GM23248 (cell line): ENCODE data around the gene SYNE1. TPM values are rescaled to one million over a fixed set of nuclear protein-coding genes. Genes with fewer than 3 reads are reported as not detected.
"Not testable (repeated sequence)": the region's sequence is repeated elsewhere in the genome, so short reads cannot be mapped to it uniquely, and the experiment has no call there.

Experiments
- DNase-seq: peaks from one replicate; pipeline ENCODE4 v3.0.0-alpha.2; 2015
- H2AFZ ChIP-seq: fragments of 200-600 bp; sonication (generic); 2 replicates; pipeline ENCODE4 v1.6.1; 2016; ENCODE audit warnings: antibody characterized with exemption
- H3F3A ChIP-seq: fragments of 200-600 bp; sonication (generic); 2 replicates; pipeline ENCODE4 v1.6.1; 2016; ENCODE audit warnings: mild to moderate bottlenecking, antibody characterized with exemption, mixed run types; ENCODE audit not compliant: insufficient read depth
- H3K27ac ChIP-seq: fragments of 200-600 bp; sonication (generic); 2 replicates; pipeline ENCODE4 v1.5.1; 2016; ENCODE audit warnings: mild to moderate bottlenecking
- H3K27me3 ChIP-seq: fragments of 200-600 bp; sonication (generic); replicated peaks from 2 replicates; pipeline ENCODE4 v1.6.1; 2016; ENCODE audit warnings: mild to moderate bottlenecking; ENCODE audit not compliant: insufficient read depth
- H3K36me3 ChIP-seq: fragments of 200-600 bp; sonication (generic); 2 replicates; pipeline ENCODE4 v1.6.1; 2016; ENCODE audit warnings: low read depth, mild to moderate bottlenecking
- H3K4me1 ChIP-seq: fragments of 200-600 bp; sonication (generic); 2 replicates; pipeline ENCODE4 v1.6.1; 2016; ENCODE audit warnings: mild to moderate bottlenecking; ENCODE audit not compliant: insufficient read depth
- H3K4me2 ChIP-seq: fragments of 200-600 bp; sonication (generic); one replicate; pipeline ENCODE4 v1.6.1; 2016; ENCODE audit warnings: mild to moderate bottlenecking; ENCODE audit not compliant: unreplicated experiment
- H3K4me3 ChIP-seq: fragments of 200-600 bp; sonication (generic); 2 replicates; pipeline ENCODE4 v1.5.1; 2016; ENCODE audit warnings: mild to moderate bottlenecking
- H3K79me2 ChIP-seq: fragments of 200-600 bp; sonication (generic); 2 replicates; pipeline ENCODE4 v1.6.1; 2016; ENCODE audit warnings: mild to moderate bottlenecking; ENCODE audit not compliant: insufficient read depth
- H3K9ac ChIP-seq: fragments of 200-600 bp; sonication (generic); 2 replicates; pipeline ENCODE4 v1.6.1; 2016; ENCODE audit warnings: mild to moderate bottlenecking
- H3K9me2 ChIP-seq: fragments of 200-600 bp; sonication (generic); 2 replicates; pipeline ENCODE4 v1.6.1; 2016; ENCODE audit warnings: mixed run types, mild to moderate bottlenecking, moderate library complexity; ENCODE audit not compliant: insufficient read depth
- H3K9me3 ChIP-seq: fragments of 200-600 bp; sonication (generic); one replicate; pipeline ENCODE4 v1.6.1; 2017; ENCODE audit warnings: low read depth
- H4K20me1 ChIP-seq: fragments of 200-600 bp; sonication (generic); 2 replicates; pipeline ENCODE4 v1.6.0; 2016; ENCODE audit not compliant: insufficient read depth
- EZH2 ChIP-seq: fragments of 200-600 bp; sonication (generic); IDR thresholded peaks from 2 replicates; pipeline ENCODE4 v1.6.1; 2018; ENCODE audit warnings: antibody characterized with exemption, mild to moderate bottlenecking; ENCODE audit not compliant: insufficient read depth, poor library complexity, severe bottlenecking
- EZH2phosphoT487 ChIP-seq: fragments of 200-600 bp; sonication (generic); IDR thresholded peaks from 2 replicates; pipeline ENCODE4 v1.6.1; 2018; ENCODE audit warnings: antibody characterized with exemption, moderate library complexity, mild to moderate bottlenecking, low read depth; ENCODE audit not compliant: insufficient read depth
- WGBS, 2 experiments: methylation state at CpG; one replicate each; pipeline ENCODE4 v1.1.6; 2015 to 2017; ENCODE audit warnings: low lambda C conversion rate in 2 of 2, low coverage in 1 of 2; ENCODE audit errors: missing lambda C conversion rate in 2 of 2; 5-methylcytosine and 5-hydroxymethylcytosine counted together
- in situ Hi-C: fragments of 300-500 bp; cut with MboI; formaldehyde crosslinking; loops from 2 replicates; pipeline ENCODE4 v1.15.0; 2020
- polyA plus RNA-seq: library from polyadenylated mRNA; unstranded; fragments of >200 nt; fragmentation: Nextera tagmentation; extraction: Ambion mirVana; gene quantifications from 2 replicates; pipeline ENCODE4 v1.2.1, GENCODE V29; 2016
- total RNA-seq: library from RNA; depleted of rRNA; stranded (reverse); fragments of >200 nt; shearing (Covaris generic); gene quantifications from 2 replicates; pipeline ENCODE4 v1.2.3, GENCODE V29; 2014

The SYNE1 gene
- total and polyA plus RNA-seq, 2 experiments from 2014 or later = 29.2 to 95.4 TPM

DNA sequence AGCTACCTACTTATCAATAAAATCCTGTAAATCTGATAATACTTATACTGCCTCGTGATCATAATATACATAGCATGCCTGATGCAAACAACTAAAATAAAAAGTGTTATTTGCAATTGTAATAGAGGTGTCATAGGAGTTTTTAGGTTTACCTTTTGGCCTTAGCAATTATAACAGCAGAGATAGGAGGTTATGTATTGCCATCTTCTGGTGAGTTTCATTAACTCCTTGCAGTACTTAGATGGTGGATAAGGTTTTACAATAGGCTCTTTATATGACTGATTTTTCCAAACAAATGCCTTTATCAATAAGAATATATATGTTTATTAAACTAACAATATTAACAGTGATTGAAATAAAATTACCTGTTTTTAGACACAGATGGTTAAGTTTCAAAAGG lies 32.7 kb upstream of the SYNE1 start:
- no peaks in the 10 kb centered on the region for H3K36me3 ChIP-seq
- peaks cover 6% of the 10 kb centered on the region; the same call in 1 of the 2 replicates for H3F3A ChIP-seq
- no peak overlapping the region for H3K9ac ChIP-seq
- H3K9me2 ChIP-seq = no peaks in the 10 kb centered on the region
- H3K4me1 ChIP-seq = peaks cover 18% of the 10 kb centered on the region
- WGBS, 2 experiments = 0 to 4% methylated on average over 1 of the region's 1 CpG
- TF ChIP-seq EZH2phosphoT487 (no peak), EZH2 (no peak)
- no peak overlapping the region for H3K4me2 ChIP-seq
- no peak overlapping the region for H3K4me3 ChIP-seq
- peak; percentile 54 for DNase-seq
- H2AFZ ChIP-seq = peak overlapping the region; percentile 22; the same call in 1 of the 2 replicates
- H3K9me3 ChIP-seq = no peaks in the 10 kb centered on the region
- H4K20me1 ChIP-seq = no peaks in the 10 kb centered on the region
- no peak overlapping the region for H3K27ac ChIP-seq
- in situ Hi-C loops = no loop called here
- H3K79me2 ChIP-seq = no peaks in the 10 kb centered on the region
- no peaks in the 10 kb centered on the region for H3K27me3 ChIP-seq

DNA sequence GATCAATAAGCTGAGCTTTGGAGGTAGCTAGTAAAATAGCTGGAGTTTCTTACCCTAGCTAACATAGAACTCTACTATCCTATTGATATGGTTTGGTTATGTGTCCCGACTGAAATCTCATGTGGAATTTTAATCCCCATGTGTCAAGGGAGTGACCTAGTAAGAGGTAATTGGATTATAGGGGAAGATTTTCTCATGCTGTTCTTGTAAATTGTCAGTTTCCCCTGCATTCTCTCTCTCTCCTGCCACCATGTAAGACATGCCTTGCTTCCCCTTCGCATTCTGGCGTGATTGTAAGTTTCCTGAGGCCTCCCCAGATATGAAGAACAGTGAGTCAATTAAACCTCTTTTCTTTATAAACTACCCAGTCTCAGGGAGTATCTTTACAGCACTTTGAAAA lies 24.6 kb upstream of the SYNE1 start:
- H3K9me2 ChIP-seq = no peaks in the 10 kb centered on the region
- no peak overlapping the region for H3K4me2 ChIP-seq
- TF ChIP-seq EZH2phosphoT487 (no peak), EZH2 (no peak)
- no peaks in the 10 kb centered on the region for H3K4me1 ChIP-seq
- no peaks in the 10 kb centered on the region for H3K27me3 ChIP-seq
- H3K9ac ChIP-seq = no peak overlapping the region
- no peaks in the 10 kb centered on the region for H3F3A ChIP-seq
- DNase-seq = no peak
- no peaks in the 10 kb centered on the region for H3K9me3 ChIP-seq
- H3K79me2 ChIP-seq = no peaks in the 10 kb centered on the region
- no peak overlapping the region for H3K27ac ChIP-seq
- no peak overlapping the region for H3K4me3 ChIP-seq
- no peak overlapping the region for H2AFZ ChIP-seq
- in situ Hi-C loops = no loop called here
- WGBS, 2 experiments = 85 to 92% methylated on average over 3 of the region's 3 CpGs
- no peaks in the 10 kb centered on the region for H3K36me3 ChIP-seq
- H4K20me1 ChIP-seq = no peaks in the 10 kb centered on the region

DNA sequence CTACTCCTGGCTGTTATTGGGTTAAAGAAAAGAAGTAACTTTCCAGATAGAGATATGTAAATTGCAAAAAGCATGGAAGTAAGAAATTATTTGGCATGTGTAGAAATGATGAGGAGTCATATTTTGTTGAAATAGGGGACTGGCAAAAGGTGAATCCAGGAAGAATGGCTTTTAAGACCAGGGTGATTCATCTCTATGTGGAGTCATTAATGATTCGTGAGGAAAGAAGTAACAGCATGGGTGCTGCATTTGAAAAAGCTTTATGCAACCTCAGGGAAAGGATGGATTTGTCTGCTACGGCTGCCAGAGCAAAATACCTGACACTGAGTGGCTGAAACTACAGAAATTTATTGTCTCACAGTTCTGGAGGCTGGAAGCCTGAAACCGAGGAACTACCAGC lies 14.8 kb upstream of the SYNE1 start:
- H2AFZ ChIP-seq = no peak overlapping the region
- no peaks in the 10 kb centered on the region for H3K79me2 ChIP-seq
- 36% methylated on average over 3 of the region's 3 CpGs for WGBS, 2 experiments
- no peaks in the 10 kb centered on the region for H3K9me3 ChIP-seq
- H3K4me1 ChIP-seq = no peaks in the 10 kb centered on the region
- no peaks in the 10 kb centered on the region for H3K27me3 ChIP-seq
- no peak overlapping the region for H3K4me2 ChIP-seq
- no peak overlapping the region for H3K27ac ChIP-seq
- H4K20me1 ChIP-seq = no peaks in the 10 kb centered on the region
- DNase-seq = peak; percentile 57
- H3K9ac ChIP-seq = no peak overlapping the region
- no peaks in the 10 kb centered on the region for H3K36me3 ChIP-seq
- no peak overlapping the region for H3K4me3 ChIP-seq
- H3K9me2 ChIP-seq = 0 out of 2 replicates have a peak, but pooled peaks cover 6% of the 10 kb centered on the region
- in situ Hi-C loops = no loop called here
- TF ChIP-seq EZH2phosphoT487 (no peak), EZH2 (no peak)
- H3F3A ChIP-seq = no peaks in the 10 kb centered on the region; the same call in 1 of the 2 replicates

DNA sequence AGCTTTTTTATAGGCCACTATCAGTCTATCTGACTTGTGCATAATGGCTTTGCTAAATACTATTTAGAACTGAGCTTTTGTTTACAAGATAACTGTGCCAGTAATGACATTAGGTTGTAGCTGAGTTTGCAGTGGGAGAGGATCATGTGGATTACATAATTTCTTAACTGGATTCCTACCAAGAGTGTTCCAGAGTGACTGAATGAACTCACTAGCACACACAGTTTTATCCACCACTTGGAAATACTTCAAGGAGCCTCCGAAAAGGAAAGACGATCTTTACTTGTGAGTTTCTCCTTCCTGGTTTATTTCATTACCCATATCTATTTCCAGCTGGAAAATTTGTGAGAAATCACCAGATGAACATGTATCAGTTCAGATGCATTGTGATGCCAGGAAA lies 10.9 kb upstream of the SYNE1 start:
- Histone ChIP-seq H3K4me3 (no peak overlapping the region), H3K9ac (no peak overlapping the region), H3K4me1 (no peaks in the 10 kb centered on the region), H3F3A (no peaks in the 10 kb centered on the region; the same call in 1 of the 2 replicates), H3K4me2 (no peak overlapping the region), H3K9me2 (0 out of 2 replicates have a peak, but pooled peaks cover 2% of the 10 kb centered on the region), H3K9me3 (no peaks in the 10 kb centered on the region), H3K36me3 (no peaks in the 10 kb centered on the region), H3K27me3 (no peaks in the 10 kb centered on the region), H3K79me2 (no peaks in the 10 kb centered on the region), H2AFZ (peak overlapping the region; percentile 20; the same call in 1 of the 2 replicates), H3K27ac (no peak overlapping the region), H4K20me1 (no peaks in the 10 kb centered on the region)
- 3 to 4% methylated on average over 2 of the region's 2 CpGs for WGBS, 2 experiments
- in situ Hi-C loops = no loop called here
- peak; percentile 47 for DNase-seq
- TF ChIP-seq EZH2phosphoT487 (no peak), EZH2 (no peak)

DNA sequence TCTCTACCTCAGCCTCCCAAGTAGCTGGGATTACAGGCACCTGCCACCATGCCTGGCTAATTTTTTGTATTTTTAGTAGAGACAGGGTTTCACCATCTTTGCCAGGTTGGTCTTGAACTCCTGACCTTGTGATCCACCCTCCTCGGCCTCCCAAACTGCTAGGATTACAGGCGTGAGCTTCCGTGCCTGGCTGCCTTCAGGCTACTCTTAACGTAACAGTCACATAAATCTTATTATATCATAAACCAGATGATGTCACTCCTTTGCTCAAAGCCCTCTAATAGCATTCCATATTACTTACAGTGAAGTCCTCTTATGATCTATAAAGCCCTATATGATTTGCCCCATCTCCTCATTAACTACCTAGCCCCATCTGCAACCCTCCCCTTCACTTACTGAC lies 9.6 kb upstream of the SYNE1 start:
- H3K79me2 ChIP-seq, H2AFZ ChIP-seq, H3K9me2 ChIP-seq, DNase-seq, H3K27me3 ChIP-seq, H3F3A ChIP-seq, H3K9me3 ChIP-seq, H3K27ac ChIP-seq, H3K4me1 ChIP-seq, H3K9ac ChIP-seq, H4K20me1 ChIP-seq, H3K36me3 ChIP-seq, H3K4me2 ChIP-seq, H3K4me3 ChIP-seq, in situ Hi-C loops: not testable (repeated sequence)
- WGBS, 2 experiments = 48 to 53% methylated on average over 4 of the region's 4 CpGs
